Mesothelial cell of epicardium (in vitro differentiated cells): ENCODE results near the gene ASGR1. TPM values are rescaled to one million over a fixed set of nuclear protein-coding genes. Genes with fewer than 3 reads are reported as not detected.

Experiments
- DNase-seq, 2 experiments: peaks; one replicate each; pipeline ENCODE4 v3.0.0; 2021; ENCODE audit warnings: low spot score in 2 of 2; ENCODE audit not compliant: unreplicated experiment in 2 of 2
- H3K27ac Mint-ChIP-seq: 2 replicates; pipeline ENCODE4 v1.8.0; 2021; ENCODE audit warnings: mixed read lengths
- H3K27me3 Mint-ChIP-seq: 2 replicates; pipeline ENCODE4 v1.8.0; 2021; ENCODE audit warnings: low read depth, mixed read lengths
- H3K36me3 Mint-ChIP-seq: 2 replicates; pipeline ENCODE4 v1.8.0; 2021; ENCODE audit warnings: mixed read lengths
- H3K4me1 Mint-ChIP-seq: 2 replicates; pipeline ENCODE4 v1.8.0; 2021; ENCODE audit warnings: mixed read lengths
- H3K4me3 Mint-ChIP-seq: 2 replicates; pipeline ENCODE4 v1.8.0; 2021; ENCODE audit warnings: mild to moderate bottlenecking, moderate library complexity, mixed read lengths
- H3K9me3 Mint-ChIP-seq: 2 replicates; pipeline ENCODE4 v1.8.0; 2021; ENCODE audit warnings: mixed read lengths
- total RNA-seq: library from RNA; stranded (reverse); gene quantifications from 3 replicates; pipeline ENCODE4 v1.2.1, GENCODE V29; 2021
- TF ChIP-seq, protein P1 (sequence below): fragments of 200-600 bp; sonication (generic); IDR thresholded peaks from one replicate; pipeline ENCODE4 v1.5.0; 2021; ENCODE audit warnings: antibody characterized with exemption; ENCODE audit not compliant: unreplicated experiment

Gene ASGR1, protein sequence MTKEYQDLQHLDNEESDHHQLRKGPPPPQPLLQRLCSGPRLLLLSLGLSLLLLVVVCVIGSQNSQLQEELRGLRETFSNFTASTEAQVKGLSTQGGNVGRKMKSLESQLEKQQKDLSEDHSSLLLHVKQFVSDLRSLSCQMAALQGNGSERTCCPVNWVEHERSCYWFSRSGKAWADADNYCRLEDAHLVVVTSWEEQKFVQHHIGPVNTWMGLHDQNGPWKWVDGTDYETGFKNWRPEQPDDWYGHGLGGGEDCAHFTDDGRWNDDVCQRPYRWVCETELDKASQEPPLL
- total RNA-seq, result 15.9 to 19.7 TPM (median 16.5 TPM) in 3 replicates

DNA sequence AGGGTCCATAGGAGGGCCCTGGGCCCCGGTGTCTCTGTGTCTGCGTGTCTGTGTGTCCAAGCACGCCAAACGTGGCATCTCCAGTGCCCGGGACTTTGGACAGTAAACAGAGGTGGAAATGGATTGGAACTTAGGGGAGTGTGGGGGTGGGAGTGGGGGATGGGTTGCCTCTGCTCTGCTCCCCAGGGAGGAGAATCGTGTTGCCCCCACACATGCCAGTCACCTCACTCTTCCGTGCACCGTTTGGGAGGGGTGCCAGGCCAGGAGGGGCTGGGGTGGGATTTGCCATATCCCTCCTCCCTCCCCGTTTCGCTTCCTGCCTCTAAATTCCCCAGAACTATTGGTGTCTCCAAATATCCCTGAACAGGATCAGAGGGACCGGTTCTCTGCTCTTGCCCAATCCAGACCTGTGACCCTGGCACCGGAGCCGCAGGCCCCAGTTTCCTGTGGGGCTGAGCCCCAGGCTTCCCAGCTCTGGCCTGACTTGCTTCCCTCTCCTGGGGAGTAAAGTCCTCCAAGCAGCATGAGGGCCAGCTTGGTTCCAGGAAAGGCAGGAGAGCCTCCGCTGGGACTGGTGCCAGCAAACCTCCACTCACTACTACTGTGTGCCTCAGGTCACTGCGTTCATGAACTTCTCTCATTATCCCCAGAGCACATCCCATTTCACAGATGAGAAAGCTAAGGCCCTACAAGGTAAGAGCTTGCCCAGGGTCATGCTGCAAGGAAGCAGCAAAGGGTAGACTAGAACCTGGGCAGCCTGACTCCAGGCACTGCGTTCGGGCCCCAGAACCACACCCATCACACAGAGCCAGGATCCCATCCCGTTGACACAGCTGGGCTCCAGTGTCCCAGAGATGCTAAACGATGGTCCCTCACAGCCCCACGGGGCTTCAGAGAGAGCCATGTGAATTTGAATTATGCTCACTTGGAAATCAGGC, at the start of gene ASGR1:
TSS of gene ASGR1 (minus strand) at position 54 of the 938 bp plus-strand sequence. CDS start 807 bp downstream, outside the sequence.
- TF ChIP-seq, protein P1, sequence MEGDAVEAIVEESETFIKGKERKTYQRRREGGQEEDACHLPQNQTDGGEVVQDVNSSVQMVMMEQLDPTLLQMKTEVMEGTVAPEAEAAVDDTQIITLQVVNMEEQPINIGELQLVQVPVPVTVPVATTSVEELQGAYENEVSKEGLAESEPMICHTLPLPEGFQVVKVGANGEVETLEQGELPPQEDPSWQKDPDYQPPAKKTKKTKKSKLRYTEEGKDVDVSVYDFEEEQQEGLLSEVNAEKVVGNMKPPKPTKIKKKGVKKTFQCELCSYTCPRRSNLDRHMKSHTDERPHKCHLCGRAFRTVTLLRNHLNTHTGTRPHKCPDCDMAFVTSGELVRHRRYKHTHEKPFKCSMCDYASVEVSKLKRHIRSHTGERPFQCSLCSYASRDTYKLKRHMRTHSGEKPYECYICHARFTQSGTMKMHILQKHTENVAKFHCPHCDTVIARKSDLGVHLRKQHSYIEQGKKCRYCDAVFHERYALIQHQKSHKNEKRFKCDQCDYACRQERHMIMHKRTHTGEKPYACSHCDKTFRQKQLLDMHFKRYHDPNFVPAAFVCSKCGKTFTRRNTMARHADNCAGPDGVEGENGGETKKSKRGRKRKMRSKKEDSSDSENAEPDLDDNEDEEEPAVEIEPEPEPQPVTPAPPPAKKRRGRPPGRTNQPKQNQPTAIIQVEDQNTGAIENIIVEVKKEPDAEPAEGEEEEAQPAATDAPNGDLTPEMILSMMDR, result no peak
- Mint-ChIP-seq H3K9me3 (no peaks in the 10 kb centered on the region), H3K4me3 (peak within 1 kb of the TSS; percentile 28), H3K27ac (no peak within 1 kb of the TSS), H3K4me1 (peaks cover 9% of the 10 kb centered on the region), H3K27me3 (no peaks in the 10 kb centered on the region), H3K36me3 (no peaks in the 10 kb centered on the region)
- no peak for DNase-seq

DNA sequence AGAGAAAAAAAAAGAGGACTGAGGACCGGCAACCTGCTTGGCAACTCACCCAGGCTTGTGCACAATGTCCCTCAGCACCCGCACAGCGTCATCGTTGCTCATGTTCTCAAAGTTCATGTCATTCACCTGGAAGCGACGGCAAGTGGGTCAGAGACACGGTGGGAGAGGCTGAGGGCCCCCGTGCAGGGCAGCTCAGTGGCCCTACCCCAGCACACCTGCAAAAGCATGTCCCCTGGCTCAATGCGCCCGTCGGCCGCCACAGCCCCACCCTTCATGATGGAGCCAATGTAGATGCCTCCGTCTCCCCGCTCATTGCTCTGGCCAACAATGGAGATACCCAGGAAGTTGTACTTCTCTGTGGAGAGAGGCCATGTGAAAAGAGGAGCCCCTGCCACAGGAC, 49.8 kb upstream of the ASGR1 start:
- no peak for DNase-seq
- peaks cover 16% of the 10 kb centered on the region for H3K36me3 Mint-ChIP-seq
- no peaks in the 10 kb centered on the region for H3K27me3 Mint-ChIP-seq
- TF ChIP-seq, protein P1, result no peak
- H3K27ac Mint-ChIP-seq, result no peak overlapping the region
- no peak overlapping the region for H3K4me3 Mint-ChIP-seq
- peaks cover 16% of the 10 kb centered on the region for H3K4me1 Mint-ChIP-seq
- no peaks in the 10 kb centered on the region for H3K9me3 Mint-ChIP-seq

DNA sequence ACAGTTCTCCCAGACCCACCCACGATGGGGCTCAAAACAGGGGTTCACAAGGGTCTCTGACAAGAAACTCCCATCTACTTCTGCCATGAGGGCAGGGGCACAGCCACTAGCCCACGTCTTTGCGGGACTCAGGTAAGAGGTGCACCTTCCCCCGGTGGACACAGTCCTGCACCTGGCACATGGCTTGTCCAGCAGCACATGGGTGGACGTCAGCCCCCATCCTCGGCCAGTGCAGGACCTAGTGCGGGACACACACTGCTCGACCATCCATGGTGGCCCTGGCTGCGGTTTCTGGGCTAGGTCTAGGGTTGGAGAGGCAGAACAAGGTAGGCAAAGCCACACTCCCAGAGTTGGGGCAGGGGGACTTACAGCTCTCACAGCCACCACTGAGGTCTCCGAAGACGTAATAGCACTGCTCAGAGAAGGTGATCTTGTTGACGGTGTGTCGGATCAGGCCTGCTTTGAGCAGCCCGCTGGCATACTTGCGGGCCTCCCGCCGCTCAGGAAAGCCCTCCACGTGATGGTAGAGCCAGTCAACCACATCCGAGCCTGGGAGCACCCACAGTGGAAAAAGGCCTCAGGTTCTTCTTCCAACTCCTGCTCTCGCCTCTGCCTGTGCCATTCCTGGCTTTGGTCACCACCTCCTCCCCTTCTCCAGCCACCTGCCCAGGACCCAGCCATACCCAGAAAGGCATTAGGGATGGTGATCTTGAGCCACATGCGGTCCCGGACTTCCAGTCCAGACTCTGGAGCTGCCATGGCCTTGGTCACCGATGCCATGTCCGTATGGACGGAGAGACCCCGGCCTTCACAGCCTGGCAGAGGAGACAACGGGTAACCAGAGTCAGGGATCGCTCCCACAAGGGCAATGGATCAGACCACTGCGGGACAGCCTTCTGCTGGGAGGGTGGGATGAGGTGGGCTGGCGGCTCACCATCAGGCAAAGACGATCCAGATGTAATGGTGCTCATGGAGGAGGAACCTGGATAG, 47.8 kb upstream of the ASGR1 start:
- no peaks in the 10 kb centered on the region for H3K9me3 Mint-ChIP-seq
- no peak overlapping the region for H3K27ac Mint-ChIP-seq
- no peak for DNase-seq
- TF ChIP-seq, protein P1, result no peak
- H3K4me3 Mint-ChIP-seq, result no peak overlapping the region
- H3K36me3 Mint-ChIP-seq, result peaks cover 20% of the 10 kb centered on the region
- H3K27me3 Mint-ChIP-seq, result no peaks in the 10 kb centered on the region
- H3K4me1 Mint-ChIP-seq, result peaks cover 2% of the 10 kb centered on the region

DNA sequence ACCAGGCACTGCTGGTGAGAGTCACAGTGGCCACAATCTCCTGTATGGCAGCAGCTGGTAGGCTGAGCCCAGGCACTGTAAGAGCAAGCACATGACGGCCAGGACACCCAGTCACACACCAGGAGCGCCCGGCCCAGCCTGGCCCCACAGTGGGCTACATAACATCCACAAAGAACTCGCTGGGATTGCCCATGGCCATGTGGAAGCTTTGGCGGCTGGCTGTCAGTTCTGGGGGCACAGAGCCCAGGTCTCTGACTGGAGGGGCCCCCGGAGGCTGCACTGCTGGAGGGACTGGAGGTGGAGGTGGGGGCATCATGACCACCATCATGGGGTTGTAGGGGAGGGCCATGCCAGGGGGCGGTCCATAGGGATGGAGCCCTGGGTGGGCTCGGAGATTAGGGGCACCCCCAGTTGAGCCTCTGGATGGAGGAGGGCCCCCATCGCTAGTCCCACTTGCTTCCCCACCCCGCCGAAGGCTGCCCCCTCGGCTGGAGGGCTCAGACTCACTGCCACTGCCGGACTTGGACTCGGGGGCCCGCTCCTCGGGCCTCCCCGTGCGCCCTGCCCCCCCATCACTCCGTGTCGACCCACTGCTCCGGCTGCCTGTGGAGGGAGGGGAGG, 46.7 kb upstream of the ASGR1 start:
- no peaks in the 10 kb centered on the region for H3K9me3 Mint-ChIP-seq
- peaks cover 3% of the 10 kb centered on the region for H3K4me1 Mint-ChIP-seq
- TF ChIP-seq, protein P1, result no peak
- DNase-seq, result no peak
- no peak overlapping the region for H3K4me3 Mint-ChIP-seq
- no peak overlapping the region for H3K27ac Mint-ChIP-seq
- peaks cover 18% of the 10 kb centered on the region for H3K36me3 Mint-ChIP-seq
- no peaks in the 10 kb centered on the region for H3K27me3 Mint-ChIP-seq
